HG03135 (cell line): ENCODE measurements around the gene FBXO2.
A peak's percentile ranks its signal among the peaks of the same experiment; 100 is the strongest.

Source experiments
- ATAC-seq: cut with Tn5 transposase; IDR thresholded peaks from one replicate; pipeline ENCODE4 v1.9.1; 2021; ENCODE audit warnings: mild to moderate bottlenecking, moderate library complexity; ENCODE audit not compliant: unreplicated experiment

Gene FBXO2

GRCh38 chr1:11654137-11654938 lies at the start of gene FBXO2, which contains the start of gene FBXO44:
FBXO2 (minus strand) TSS chr1:11654429; CDS start chr1:11654340, 89 bp downstream.
FBXO44 (plus strand) TSS chr1:11654877; CDS start chr1:11655836, 959 bp downstream.
- peak; percentile 56 for ATAC-seq

- no peak for ATAC-seq
Measured at GRCh38 chr1:11703357-11704193, 49.3 kb upstream of the FBXO2 start.

GRCh38 chr1:11701981-11702803 lies 48.0 kb upstream of the FBXO2 start:
- no peak for ATAC-seq

GRCh38 chr1:11701551-11701961 lies 47.3 kb upstream of the FBXO2 start:
- no peak for ATAC-seq

GRCh38 chr1:11700601-11701467 lies 46.6 kb upstream of the FBXO2 start:
- no peak for ATAC-seq

- no peak for ATAC-seq
Measured at GRCh38 chr1:11697893-11698210, 43.6 kb upstream of the FBXO2 start.

- ATAC-seq, result no peak
Measured at GRCh38 chr1:11697188-11697892, 43.1 kb upstream of the FBXO2 start.

GRCh38 chr1:11695861-11696260 lies 41.6 kb upstream of the FBXO2 start:
- ATAC-seq, result no peak

GRCh38 chr1:11693917-11694316 lies 39.7 kb upstream of the FBXO2 start:
- no peak for ATAC-seq

GRCh38 chr1:11693024-11693590 lies 38.9 kb upstream of the FBXO2 start:
- no peak for ATAC-seq

GRCh38 chr1:11691928-11692711 lies 37.9 kb upstream of the FBXO2 start:
- no peak for ATAC-seq

GRCh38 chr1:11691302-11691914 lies 37.2 kb upstream of the FBXO2 start, which contains the start of gene DRAXIN:
DRAXIN (plus strand) TSS chr1:11691710; CDS start chr1:11706259, 14,549 bp downstream.
- no peak for ATAC-seq

GRCh38 chr1:11690397-11691301 lies 36.4 kb upstream of the FBXO2 start:
- ATAC-seq, result no peak

GRCh38 chr1:11688506-11688905 lies 34.3 kb upstream of the FBXO2 start:
- ATAC-seq, result no peak

- ATAC-seq, result no peak
Measured at GRCh38 chr1:11685210-11685752, 31.1 kb upstream of the FBXO2 start.

GRCh38 chr1:11684070-11684469 lies 29.8 kb upstream of the FBXO2 start:
- no peak for ATAC-seq

GRCh38 chr1:11682799-11683198 lies 28.6 kb upstream of the FBXO2 start:
- no peak for ATAC-seq
